HTERT RPE-1 (cell line): ENCODE measurements around the gene MDFIC2.

Experiments
- in situ Hi-C: fragments of 300-500 bp; cut with MboI; formaldehyde crosslinking; loops from 4 replicates; pipeline ENCODE4 v1.14.3; 2020; ENCODE audit warnings: low sequenced_read_pairs

MDFIC2 gene

GRCh38 chr3:70185661-70186060 lies 126.8 kb downstream of the MDFIC2 start:
- in situ Hi-C loops: no loop called here

GRCh38 chr3:70183781-70184504 lies 128.5 kb downstream of the MDFIC2 start:
- in situ Hi-C loops: no loop called here

- in situ Hi-C loops: no loop called here
These were observed 130.3 kb downstream of the MDFIC2 start for GRCh38 chr3:70182166-70182565.

- in situ Hi-C loops: no loop called here
These were observed 131.8 kb downstream of the MDFIC2 start for GRCh38 chr3:70180664-70181063.

- in situ Hi-C loops: no loop called here
These were observed 133.3 kb downstream of the MDFIC2 start for GRCh38 chr3:70179111-70179510.

GRCh38 chr3:70177881-70178645 lies 134.4 kb downstream of the MDFIC2 start:
- in situ Hi-C loops: no loop called here

GRCh38 chr3:70176224-70176623 lies 136.2 kb downstream of the MDFIC2 start:
- in situ Hi-C loops: no loop called here

GRCh38 chr3:70156808-70157207 lies 155.6 kb downstream of the MDFIC2 start:
- in situ Hi-C loops: no loop called here

GRCh38 chr3:70150599-70150998 lies 161.8 kb downstream of the MDFIC2 start:
- in situ Hi-C loops: no loop called here

GRCh38 chr3:70149714-70150400 lies 162.6 kb downstream of the MDFIC2 start:
- in situ Hi-C loops: no loop called here
